ENCODE measurements around the gene TRIM47.

Gene TRIM47

DNA sequence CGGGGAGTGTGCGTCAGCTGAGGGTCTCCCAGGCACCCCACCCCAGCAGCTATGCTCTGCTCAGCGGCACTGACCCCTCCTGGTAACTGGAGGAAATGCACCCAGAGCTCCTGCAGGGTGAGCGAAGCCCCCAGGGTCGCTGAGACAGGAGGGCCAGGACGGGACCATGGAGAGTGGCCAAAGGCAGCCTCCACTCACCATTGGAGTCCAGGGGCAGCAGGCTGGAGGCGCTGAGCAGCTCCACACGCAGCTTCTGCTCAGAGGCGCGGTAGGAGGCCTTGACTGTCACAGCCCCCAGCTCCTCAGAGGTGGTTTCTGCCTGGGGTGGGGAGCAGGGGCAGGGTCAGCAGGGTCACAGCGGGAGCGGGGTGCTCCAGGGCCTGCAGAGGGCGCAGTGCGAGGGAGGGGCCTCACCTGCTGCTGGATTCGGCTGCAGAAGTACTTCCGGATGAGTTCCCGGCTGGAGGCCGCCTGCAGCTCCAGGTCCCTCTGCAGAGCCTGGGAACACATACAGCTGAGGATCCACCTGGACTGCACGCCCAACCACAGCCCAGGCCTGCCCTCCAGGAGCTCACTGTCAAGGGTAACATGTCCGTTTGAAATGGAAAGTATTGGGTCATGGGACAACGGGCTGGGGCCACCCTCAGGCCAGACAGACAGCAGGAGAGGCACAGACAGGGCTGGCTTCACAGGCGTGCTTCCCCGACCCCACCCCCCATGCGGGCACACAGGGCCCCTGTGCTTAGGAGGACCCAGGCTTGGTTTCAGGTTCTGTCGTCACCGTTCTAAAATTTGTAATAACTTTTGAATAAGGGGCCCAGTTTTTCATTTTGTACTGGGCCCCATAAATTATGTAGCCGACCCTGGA lies 48.0 kb downstream of the TRIM47 start:
- TF ChIP-seq, protein P1, sequence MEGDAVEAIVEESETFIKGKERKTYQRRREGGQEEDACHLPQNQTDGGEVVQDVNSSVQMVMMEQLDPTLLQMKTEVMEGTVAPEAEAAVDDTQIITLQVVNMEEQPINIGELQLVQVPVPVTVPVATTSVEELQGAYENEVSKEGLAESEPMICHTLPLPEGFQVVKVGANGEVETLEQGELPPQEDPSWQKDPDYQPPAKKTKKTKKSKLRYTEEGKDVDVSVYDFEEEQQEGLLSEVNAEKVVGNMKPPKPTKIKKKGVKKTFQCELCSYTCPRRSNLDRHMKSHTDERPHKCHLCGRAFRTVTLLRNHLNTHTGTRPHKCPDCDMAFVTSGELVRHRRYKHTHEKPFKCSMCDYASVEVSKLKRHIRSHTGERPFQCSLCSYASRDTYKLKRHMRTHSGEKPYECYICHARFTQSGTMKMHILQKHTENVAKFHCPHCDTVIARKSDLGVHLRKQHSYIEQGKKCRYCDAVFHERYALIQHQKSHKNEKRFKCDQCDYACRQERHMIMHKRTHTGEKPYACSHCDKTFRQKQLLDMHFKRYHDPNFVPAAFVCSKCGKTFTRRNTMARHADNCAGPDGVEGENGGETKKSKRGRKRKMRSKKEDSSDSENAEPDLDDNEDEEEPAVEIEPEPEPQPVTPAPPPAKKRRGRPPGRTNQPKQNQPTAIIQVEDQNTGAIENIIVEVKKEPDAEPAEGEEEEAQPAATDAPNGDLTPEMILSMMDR (IDR thresholded peaks at IDR 0.05), result peak; percentile 68

DNA sequence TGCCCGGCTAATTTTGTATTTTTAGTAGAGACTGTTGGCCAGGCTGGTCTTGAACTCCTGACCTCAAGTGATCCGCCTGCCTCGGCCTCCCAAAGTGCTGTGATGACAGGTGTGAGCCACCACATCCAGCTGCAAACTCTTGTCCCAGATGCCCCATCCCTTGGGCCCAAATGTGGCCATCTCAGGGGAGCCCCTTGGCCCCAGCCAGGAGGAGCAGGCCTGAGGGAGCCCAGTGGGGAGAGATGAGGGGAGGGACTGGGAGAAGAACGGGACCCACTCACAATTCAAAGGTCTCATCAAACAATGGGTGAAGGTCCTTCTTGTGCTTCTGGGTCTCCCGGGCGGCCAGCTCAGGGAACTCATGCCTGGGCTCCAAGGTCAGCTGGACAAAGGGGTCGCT lies 48.6 kb downstream of the TRIM47 start:
- TF ChIP-seq, protein P1 (IDR thresholded peaks at IDR 0.05), result no peak

DNA sequence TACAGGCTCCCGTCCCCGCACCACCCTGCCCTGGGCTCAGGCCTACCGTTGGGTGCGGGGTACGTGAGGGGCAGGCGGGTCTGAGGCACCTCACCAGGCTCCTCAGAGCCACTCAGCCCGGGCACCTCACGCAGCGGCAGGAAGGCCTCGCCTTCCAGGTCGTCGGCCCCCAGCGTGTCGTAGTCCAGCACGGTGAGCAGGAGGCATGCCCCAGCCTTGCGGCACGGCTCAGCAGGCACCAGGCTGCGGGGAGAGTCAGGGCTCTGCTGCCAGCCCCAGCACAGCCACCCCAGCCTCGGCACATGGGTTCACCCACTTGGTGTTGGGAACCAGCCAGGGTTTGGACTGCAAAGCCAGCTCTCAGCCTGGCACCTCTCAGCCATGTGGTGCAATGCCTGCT lies 49.6 kb downstream of the TRIM47 start:
- TF ChIP-seq, protein P1 (IDR thresholded peaks at IDR 0.05), result no peak

DNA sequence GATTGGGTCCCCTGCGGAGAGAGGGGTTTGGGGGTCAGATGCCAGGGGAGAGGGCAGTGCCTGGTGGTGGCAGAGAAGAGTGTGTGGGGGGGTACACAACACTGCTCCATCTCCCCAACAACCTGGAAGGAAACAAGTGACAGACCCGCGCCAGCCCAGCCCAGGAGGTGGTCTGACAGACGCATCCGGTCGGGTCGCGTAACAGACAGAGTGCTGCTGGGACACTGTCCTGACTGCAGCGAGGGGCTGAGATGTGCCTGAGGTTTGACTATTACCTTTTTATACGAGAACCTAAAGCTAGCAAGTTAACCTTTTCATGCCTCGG lies 50.3 kb downstream of the TRIM47 start:
- TF ChIP-seq, protein P1 (IDR thresholded peaks at IDR 0.05), result no peak

DNA sequence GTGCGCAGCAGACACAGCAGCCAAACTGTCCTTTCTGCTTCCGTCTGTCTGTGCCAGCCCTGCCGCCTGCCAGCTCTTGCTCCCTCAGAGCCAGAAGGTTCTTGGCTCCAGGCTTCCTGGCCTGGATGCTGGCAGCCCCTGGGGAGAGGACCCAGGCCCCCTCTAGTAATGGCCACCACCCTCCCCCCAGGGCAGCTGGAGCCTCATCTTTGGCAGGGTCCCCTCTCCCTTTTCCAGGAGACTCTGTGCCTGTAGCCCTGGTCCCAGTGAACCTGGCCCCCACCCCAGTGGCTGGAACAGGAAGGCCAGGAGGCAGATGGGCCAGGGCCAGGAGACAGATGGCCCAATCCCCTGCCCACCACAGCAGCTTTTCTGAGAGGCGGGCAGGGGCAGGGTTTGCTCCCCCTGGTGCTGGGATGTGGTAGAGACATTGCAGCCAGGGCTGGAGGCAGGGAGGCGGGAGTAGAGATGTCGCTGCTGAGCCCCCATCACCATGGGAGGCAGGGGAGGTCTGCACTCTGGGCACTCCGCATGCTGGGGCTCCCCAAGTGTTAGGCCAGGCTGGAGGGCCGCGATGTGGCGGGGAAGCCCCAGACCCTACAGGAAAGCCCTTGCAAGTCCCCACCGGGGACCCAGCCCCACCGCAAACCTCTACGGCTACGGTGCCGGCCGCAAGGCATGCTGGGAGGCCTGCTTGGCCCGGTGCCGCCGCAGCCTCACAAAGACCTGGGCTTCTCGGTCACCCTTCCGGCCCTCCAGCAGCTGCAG lies 50.9 kb downstream of the TRIM47 start:
- TF ChIP-seq, protein P1 (IDR thresholded peaks at IDR 0.05), result peak; percentile 55

DNA sequence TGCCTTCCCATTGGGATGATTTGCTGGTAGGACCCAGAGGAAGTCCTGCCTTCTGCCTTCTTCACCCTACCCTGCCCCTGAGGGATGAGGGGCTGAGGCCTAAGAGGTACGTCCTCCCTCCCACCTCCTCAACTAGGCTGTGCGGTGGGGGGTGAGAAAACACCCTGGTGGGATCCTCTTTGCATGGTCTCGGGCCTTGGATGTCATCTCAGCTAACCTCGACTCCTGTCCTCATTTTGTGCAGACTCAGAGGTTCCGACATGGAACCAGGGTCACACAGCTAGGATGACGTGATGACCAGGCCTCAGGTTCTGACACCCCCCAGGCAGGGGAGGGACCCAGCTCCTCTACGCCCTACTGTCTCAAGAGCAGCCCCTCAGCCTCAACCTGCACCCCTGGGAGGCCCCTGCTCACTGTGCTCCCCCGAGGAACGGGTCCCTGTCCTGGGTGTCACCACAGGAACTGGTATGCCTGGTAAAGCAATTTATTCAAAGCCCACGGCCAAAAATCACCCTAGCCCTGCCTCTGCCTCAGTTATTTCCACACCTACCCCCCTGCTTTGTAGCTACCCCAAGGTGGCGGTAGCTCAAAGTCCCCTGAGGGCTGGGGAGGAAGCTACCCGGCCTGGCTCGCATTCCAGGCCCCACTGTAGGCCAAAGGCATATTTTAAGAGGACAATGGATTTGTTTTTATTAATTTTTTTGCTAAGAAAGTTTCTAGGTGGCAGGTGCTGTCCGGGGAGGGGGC lies 51.6 kb downstream of the TRIM47 start:
- TF ChIP-seq, protein P1 (IDR thresholded peaks at IDR 0.05), result no peak

DNA sequence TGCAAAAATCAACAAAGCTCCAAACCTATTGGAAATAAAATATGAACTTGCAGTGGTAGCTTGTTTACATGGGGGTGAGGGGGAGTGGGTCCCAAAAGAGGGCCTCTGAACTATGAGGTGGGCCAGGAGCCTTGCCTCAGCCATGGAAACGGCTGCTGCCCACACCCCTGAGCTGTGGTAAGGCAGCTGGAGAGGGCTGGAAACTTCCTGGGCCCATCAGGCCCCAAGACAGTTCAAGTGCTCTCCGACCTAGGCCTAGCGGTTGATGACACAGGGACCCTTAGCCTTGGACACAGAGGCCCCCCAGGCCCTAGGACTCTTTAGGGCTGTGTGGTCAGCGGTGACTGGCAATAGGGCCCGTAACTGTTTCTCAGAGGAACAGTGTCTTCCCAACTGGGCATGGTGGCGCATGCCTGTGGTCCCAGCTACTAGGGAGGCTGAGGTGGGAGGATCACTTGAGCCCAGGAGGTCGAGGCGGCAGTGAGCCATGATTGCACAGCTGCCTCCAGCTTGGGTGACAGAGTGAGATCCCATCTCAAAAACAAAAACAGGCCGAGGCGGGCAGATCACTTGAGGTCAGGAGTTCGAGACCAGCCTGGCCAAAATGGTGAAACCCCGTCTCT lies 52.5 kb downstream of the TRIM47 start:
- TF ChIP-seq, protein P1 (IDR thresholded peaks at IDR 0.05), result no peak

All from LNCAP (cell line).